ENCODE results near the gene NOL7. TPM values are rescaled to one million over a fixed set of nuclear protein-coding genes. Genes with fewer than 3 reads are reported as not detected.

Gene NOL7
- total RNA-seq, 1 experiment from 2014 or later: 102 TPM

- intact Hi-C loops (cut with micrococcal nuclease; ENCODE audit: unreplicated experiment): no loop called here
- no peaks in the 10 kb centered on the region for H3K9me3 ChIP-seq (ENCODE audit: low read depth, low read length, poor library complexity, severe bottlenecking)
- no TSS peak for BruUV-seq (replicated peaks)
- H3K4me3 ChIP-seq (ENCODE audit: low read depth, low read length, poor library complexity, severe bottlenecking): no peak overlapping the region
- no peak overlapping the region for H3K27ac ChIP-seq (ENCODE audit: low read depth, low read length, poor library complexity, severe bottlenecking)
- DNase-seq (ENCODE audit: low spot score): no peak
- H3K36me3 ChIP-seq (ENCODE audit: insufficient read depth, low read length, poor library complexity, severe bottlenecking): no peaks in the 10 kb centered on the region
- no peaks in the 10 kb centered on the region for H3K4me1 ChIP-seq (ENCODE audit: insufficient read depth, low read length, poor library complexity, severe bottlenecking)
- CTCF ChIA-PET: no interaction called here
- TF ChIP-seq CTCF (conservative IDR thresholded peaks at IDR 0.05; ENCODE audit: low read depth, low read length): no peak
- POLR2A ChIA-PET (ENCODE audit: low non-redundant PET): no interaction called here
- no peaks in the 10 kb centered on the region for H3K27me3 ChIP-seq (replicated peaks; ENCODE audit: insufficient read depth, low read depth, low read length, poor library complexity)
These were observed 35.2 kb upstream of the NOL7 start for GRCh38 chr6:13579911-13580310.

- ChIA-PET CTCF (no interaction called here), POLR2A (ENCODE audit: low non-redundant PET) (interaction anchor here (0.6 kb wide), 1 partner anchor 1755 kb away, joined by 6 read pairs; no protein-coding TSS in a partner anchor)
- no peaks in the 10 kb centered on the region for H3K9me3 ChIP-seq (ENCODE audit: low read depth, low read length, poor library complexity, severe bottlenecking)
- H3K4me1 ChIP-seq (ENCODE audit: insufficient read depth, low read length, poor library complexity, severe bottlenecking): no peaks in the 10 kb centered on the region
- DNase-seq (ENCODE audit: low spot score): no peak
- no peaks in the 10 kb centered on the region for H3K27me3 ChIP-seq (replicated peaks; ENCODE audit: insufficient read depth, low read depth, low read length, poor library complexity)
- BruUV-seq (replicated peaks): no TSS peak
- no peaks in the 10 kb centered on the region for H3K36me3 ChIP-seq (ENCODE audit: insufficient read depth, low read length, poor library complexity, severe bottlenecking)
- H3K4me3 ChIP-seq (ENCODE audit: low read depth, low read length, poor library complexity, severe bottlenecking): no peak overlapping the region
- H3K27ac ChIP-seq (ENCODE audit: low read depth, low read length, poor library complexity, severe bottlenecking): no peak overlapping the region
- intact Hi-C loops (cut with micrococcal nuclease; ENCODE audit: unreplicated experiment): no loop called here
- TF ChIP-seq EZH2 (IDR thresholded peaks at IDR 0.05; ENCODE audit: borderline replicate concordance, low read depth, low read length, poor library complexity, severe bottlenecking) (no peak), CTCF (conservative IDR thresholded peaks at IDR 0.05; ENCODE audit: low read depth, low read length) (no peak)
These were observed 33.4 kb upstream of the NOL7 start for GRCh38 chr6:13581700-13582229.

- ChIA-PET CTCF (interaction anchor here (0.7 kb wide), 1 partner anchor 28 kb away, joined by 3 read pairs; the partner anchor contains the start of gene NOL7), POLR2A (ENCODE audit: low non-redundant PET) (no interaction called here)
- Histone ChIP-seq H3K36me3 (ENCODE audit: insufficient read depth, low read length, poor library complexity, severe bottlenecking) (no peaks in the 10 kb centered on the region), H3K4me3 (ENCODE audit: low read depth, low read length, poor library complexity, severe bottlenecking) (no peak overlapping the region), H3K9me3 (ENCODE audit: low read depth, low read length, poor library complexity, severe bottlenecking) (no peaks in the 10 kb centered on the region), H3K27me3 (replicated peaks; ENCODE audit: insufficient read depth, low read depth, low read length, poor library complexity) (no peaks in the 10 kb centered on the region), H3K27ac (ENCODE audit: low read depth, low read length, poor library complexity, severe bottlenecking) (no peak overlapping the region), H3K4me1 (ENCODE audit: insufficient read depth, low read length, poor library complexity, severe bottlenecking) (no peaks in the 10 kb centered on the region)
- no peak for TF ChIP-seq CTCF (conservative IDR thresholded peaks at IDR 0.05; ENCODE audit: low read depth, low read length)
- no peak for TF ChIP-seq EZH2 (IDR thresholded peaks at IDR 0.05; ENCODE audit: borderline replicate concordance, low read depth, low read length, poor library complexity, severe bottlenecking)
- BruUV-seq (replicated peaks): no TSS peak
- intact Hi-C loops (cut with micrococcal nuclease; ENCODE audit: unreplicated experiment): no loop called here
- no peak for DNase-seq (ENCODE audit: low spot score)
These were observed 28.3 kb upstream of the NOL7 start for GRCh38 chr6:13586603-13587542.

Measured in A673 (cell line).